K562 (cell line): ENCODE measurements around the gene MFSD12. TPM values are rescaled to one million over a fixed set of nuclear protein-coding genes. Genes with fewer than 3 reads are reported as not detected.
A peak's percentile ranks its signal among the peaks of the same experiment; 100 is the strongest.

Experiments
- ATF3 ChIP-seq, 2 experiments: fragments of 450-650 bp in 1 of 2; sonication (generic) in 1 of 2; formaldehyde crosslinking in 1 of 2; IDR thresholded peaks in 1 of 2; conservative IDR thresholded peaks in 1 of 2; 2 replicates each; pipeline versions ENCODE4 v1.6.1 to v1.8.1; 2016 to 2023; ENCODE audit warnings: mild to moderate bottlenecking in 2 of 2, moderate library complexity in 2 of 2, inconsistent platforms in 1 of 2, missing genetic modification reagents in 1 of 2
- CHD4 ChIP-seq: fragments of 200-600 bp; sonication (generic); IDR thresholded peaks from 3 replicates; pipeline ENCODE4 v1.6.1; 2012; ENCODE audit warnings: low read depth, mild to moderate bottlenecking, mixed read lengths, low read length, inconsistent platforms; ENCODE audit not compliant: insufficient read depth, insufficient replicate concordance, poor library complexity, severe bottlenecking
- GABPB1 ChIP-seq: sonication (generic); formaldehyde crosslinking; IDR thresholded peaks from 2 replicates; pipeline ENCODE4 v1.8.0; 2022; ENCODE audit warnings: mild to moderate bottlenecking, missing genetic modification reagents
- JUN ChIP-seq, 2 experiments: sonication (generic) in 1 of 2; formaldehyde crosslinking in 1 of 2; IDR thresholded peaks; 2 replicates each; pipeline versions ENCODE4 v1.6.1 to v1.8.0; 2012 to 2022; ENCODE audit warnings: borderline replicate concordance in 2 of 2, mild to moderate bottlenecking in 2 of 2, improper control_type of control experiment in 1 of 2, low read depth in 1 of 2, low read length in 1 of 2, missing genetic modification reagents in 1 of 2
- JUND ChIP-seq, 2 experiments: IDR thresholded peaks; 2 replicates in 1 of 2; 3 replicates in 1 of 2; pipeline ENCODE4 v1.6.1; 2011; ENCODE audit warnings: borderline replicate concordance in 2 of 2, low read depth in 2 of 2, low read length in 2 of 2, improper control_type of control experiment in 1 of 2, missing biosample characterization in 1 of 2, missing genetic modification characterization in 1 of 2, missing genetic modification reagents in 1 of 2
- POLR2G ChIP-seq: fragments of 200-400 bp; formaldehyde crosslinking; IDR thresholded peaks from 2 replicates; pipeline ENCODE4 v1.6.1; 2017; ENCODE audit warnings: low read depth, mild to moderate bottlenecking, antibody characterized with exemption, low read length, moderate library complexity
- TFAP4 ChIP-seq: sonication (generic); formaldehyde crosslinking; IDR thresholded peaks from 2 replicates; pipeline ENCODE4 v1.8.0; 2022; ENCODE audit warnings: missing genetic modification reagents, mild to moderate bottlenecking, moderate library complexity, borderline replicate concordance
- ZBTB33 ChIP-seq: sonication (generic); formaldehyde crosslinking; IDR thresholded peaks from 2 replicates; pipeline ENCODE4 v1.8.1; 2023; ENCODE audit warnings: mild to moderate bottlenecking, missing genetic modification reagents
- ZBTB7A ChIP-seq: IDR thresholded peaks from 2 replicates; pipeline ENCODE4 v1.6.1; 2011; ENCODE audit warnings: low read depth, mild to moderate bottlenecking, low read length, moderate library complexity, borderline replicate concordance; ENCODE audit not compliant: control insufficient read depth
- ZNF407 ChIP-seq: fragments of 450-650 bp; IDR thresholded peaks from 2 replicates; pipeline ENCODE4 v1.6.1; 2016; ENCODE audit warnings: low read depth
- polyA plus RNA-seq, 8 experiments: library from polyadenylated mRNA; depleted of rRNA in 4 of 8; stranded (reverse) in 5 of 8; unstranded in 3 of 8; fragments of >200 nt; fragmentation: Nextera tagmentation in 2 of 8; fragmentation: Illumina TruSeq in 1 of 8; extraction: Ambion mirVana in 2 of 8; extraction: Trizol in 1 of 8; gene quantifications; 2 replicates each; pipeline versions ENCODE4 v1.2.1 to v1.2.3, GENCODE V29; 2011 to 2014; ENCODE audit warnings: inconsistent platforms in 1 of 8, missing spikeins in 1 of 8
- total RNA-seq, 7 experiments: library from RNA; depleted of rRNA in 6 of 7; stranded (reverse); fragments of >200 nt in 6 of 7; fragmentation: Illumina TruSeq in 2 of 7; extraction: Trizol in 2 of 7; gene quantifications; 2 replicates each; pipeline versions ENCODE4 v1.2.1 to v1.2.3, GENCODE V29; 2011 to 2021; ENCODE audit warnings: low replicate concordance in 1 of 7

MFSD12 gene
- total and polyA plus RNA-seq, 9 of the 15 experiments (the other 6 are each of a cell fraction or from before 2014, with no cell fraction given), result 0.69 to 112 (median 31.8) TPM

- TF ChIP-seq TFAP4 (CRISPR knock-in tag), result peak; percentile 14; the same call in 1 of the 2 replicates
- TF ChIP-seq ZBTB33, result peak; percentile 77; the same call in 1 of the 2 replicates
- peak; percentile 41; the same call in 1 of the 2 replicates for TF ChIP-seq POLR2G
- peak; percentile 56; the same call in 1 of the 2 replicates for TF ChIP-seq JUN (IDR thresholded peaks at IDR 0.05; ENCODE audit: borderline replicate concordance, low read depth, low read length)
- no peak for TF ChIP-seq JUN (CRISPR knock-in tag; IDR thresholded peaks at IDR 0.05; ENCODE audit: borderline replicate concordance)
- TF ChIP-seq CHD4, result no peak
- peak; percentile 34; the same call in 1 of the 2 replicates for TF ChIP-seq GABPB1 (CRISPR knock-in tag)
- TF ChIP-seq JUND (IDR thresholded peaks at IDR 0.05; ENCODE audit: borderline replicate concordance, low read depth, low read length), result peak; percentile 67
- TF ChIP-seq JUND (tag; IDR thresholded peaks at IDR 0.05; ENCODE audit: borderline replicate concordance, low read depth, low read length), result no peak; the same call in 2 of the 3 replicates
- TF ChIP-seq ZNF407, result 0 out of 2 replicates have a peak, but pooled peaks have one; percentile 19
- TF ChIP-seq ATF3 (IDR thresholded peaks at IDR 0.05), result peak; percentile 89
- no peak for TF ChIP-seq ATF3 (CRISPR knock-in tag; conservative IDR thresholded peaks at IDR 0.05)
- 0 out of 2 replicates have a peak, but pooled peaks have one; percentile 36 for TF ChIP-seq ZBTB7A
Measured at GRCh38 chr19:3507371-3508120, 49.8 kb downstream of the MFSD12 start (continued).
